ENCODE data around the gene NSD2. TPM values are rescaled to one million over a fixed set of nuclear protein-coding genes. Genes with fewer than 3 reads are reported as not detected.

NSD2 gene
- total RNA-seq, 4 donors from 2014 or later = 30.9 to 63.7 (median 40.3) TPM

- Histone ChIP-seq H3K27ac (no peak overlapping the region), H3K4me1 (peaks cover 0 to 3% of the 10 kb centered on the region in 2 donors), H3K36me3 (no peaks in the 10 kb centered on the region), H3K9me3 (no peaks in the 10 kb centered on the region), H3K27me3 (no peaks in the 10 kb centered on the region), H3K4me3 (replicated peaks in 1 of 3) (no peak overlapping the region)
- TF ChIP-seq POLR2A (IDR thresholded peaks at IDR 0.05) (no peak), CTCF (IDR thresholded peaks at IDR 0.05) (no peak)
- WGBS, 2 donors = 82 to 88% methylated on average over 14 to 15 of the region's 17 CpGs
- intact Hi-C loops (cut with DNase I) = no loop called here
- no peak for DNase-seq
Measured at GRCh38 chr4:1864076-1865008, 6.9 kb upstream of the NSD2 start.

- WGBS, 2 donors = 76 to 88% methylated on average over 5 to 7 of the region's 7 CpGs
- DNase-seq = no peak
- H3K36me3 ChIP-seq = no peaks in the 10 kb centered on the region
- H3K27me3 ChIP-seq = no peaks in the 10 kb centered on the region
- no peak for TF ChIP-seq POLR2A (IDR thresholded peaks at IDR 0.05)
- TF ChIP-seq CTCF (IDR thresholded peaks at IDR 0.05) = no peak
- no peak overlapping the region for H3K27ac ChIP-seq
- intact Hi-C loops (cut with DNase I) = no loop called here
- no peaks in the 10 kb centered on the region for H3K9me3 ChIP-seq
- H3K4me3 ChIP-seq (replicated peaks in 1 of 3) = no peak overlapping the region
- H3K4me1 ChIP-seq = peaks cover 5 to 11% of the 10 kb centered on the region in 2 donors
Measured at GRCh38 chr4:1866189-1866661, 5.0 kb upstream of the NSD2 start.

GRCh38 chr4:1868293-1868692, 2.9 kb upstream of the NSD2 start:
- H3K36me3 ChIP-seq = no peaks in the 10 kb centered on the region
- intact Hi-C loops (cut with DNase I) = no loop called here
- no peak overlapping the region for H3K27ac ChIP-seq
- 89 to 93% methylated on average over 5 of the region's 5 CpGs for WGBS, 2 donors
- H3K27me3 ChIP-seq = no peaks in the 10 kb centered on the region
- TF ChIP-seq CTCF (IDR thresholded peaks at IDR 0.05) (no peak), POLR2A (IDR thresholded peaks at IDR 0.05) (no peak)
- DNase-seq = no peak
- H3K4me3 ChIP-seq (replicated peaks in 1 of 3) = no peak overlapping the region
- no peaks in the 10 kb centered on the region for H3K9me3 ChIP-seq
- H3K4me1 ChIP-seq = peaks cover 13 to 14% of the 10 kb centered on the region in 2 donors

GRCh38 chr4:1868912-1869311, 2.3 kb upstream of the NSD2 start:
- WGBS, 2 donors = 96 to 98% methylated on average over 3 of the region's 3 CpGs
- H3K27ac ChIP-seq = no peak overlapping the region
- H3K36me3 ChIP-seq = no peaks in the 10 kb centered on the region
- H3K4me3 ChIP-seq (replicated peaks in 1 of 3) = no peak overlapping the region
- H3K4me1 ChIP-seq = peaks cover 17 to 19% of the 10 kb centered on the region in 2 donors
- TF ChIP-seq POLR2A (IDR thresholded peaks at IDR 0.05) (no peak), CTCF (IDR thresholded peaks at IDR 0.05) (no peak)
- no peak for DNase-seq
- no peaks in the 10 kb centered on the region for H3K27me3 ChIP-seq
- intact Hi-C loops (cut with DNase I) = no loop called here
- no peaks in the 10 kb centered on the region for H3K9me3 ChIP-seq
